GM23338 (cell line): ENCODE data around the gene HNRNPK. TPM values are rescaled to one million over a fixed set of nuclear protein-coding genes. Genes with fewer than 3 reads are reported as not detected.

Source experiments
- ATAC-seq: fragments of 200-7000 bp; cut with Tn5 transposase; 3 replicates; pipeline ENCODE4 v1.9.1; 2020
- DNase-seq: peaks from one replicate; pipeline ENCODE4 v3.0.0-alpha.2; 2015; ENCODE audit warnings: low spot score
- H2AFZ ChIP-seq: fragments of 200-600 bp; sonication (generic); 2 replicates; pipeline ENCODE4 v1.8.0; 2016; ENCODE audit warnings: antibody characterized with exemption, mild to moderate bottlenecking, moderate library complexity
- H3F3A ChIP-seq: fragments of 200-600 bp; sonication (generic); replicated peaks from 2 replicates; pipeline ENCODE4 v1.8.0; 2017; ENCODE audit warnings: antibody characterized with exemption, mixed run types, low read depth
- H3K27ac ChIP-seq: fragments of 200-600 bp; sonication (generic); 2 replicates; pipeline ENCODE4 v1.6.1; 2016; ENCODE audit warnings: low read depth
- H3K27me3 ChIP-seq: fragments of 200-600 bp; sonication (generic); 2 replicates; pipeline ENCODE4 v1.8.0; 2016; ENCODE audit warnings: mild to moderate bottlenecking, mixed run types, moderate library complexity; ENCODE audit not compliant: insufficient read depth
- H3K36me3 ChIP-seq: fragments of 200-600 bp; sonication (generic); 2 replicates; pipeline ENCODE4 v1.8.0; 2016; ENCODE audit warnings: mild to moderate bottlenecking; ENCODE audit not compliant: insufficient read depth
- H3K4me1 ChIP-seq: fragments of 200-600 bp; sonication (generic); 2 replicates; pipeline ENCODE4 v1.8.0; 2016; ENCODE audit warnings: mild to moderate bottlenecking, moderate library complexity; ENCODE audit not compliant: insufficient read depth
- H3K4me2 ChIP-seq: fragments of 200-600 bp; sonication (generic); 2 replicates; pipeline ENCODE4 v1.7.1; 2017; ENCODE audit warnings: mixed run types
- H3K4me3 ChIP-seq: fragments of 200-600 bp; sonication (generic); 2 replicates; pipeline ENCODE4 v1.6.1; 2016; ENCODE audit warnings: mixed run types
- H3K79me2 ChIP-seq: fragments of 200-600 bp; sonication (generic); replicated peaks from 2 replicates; pipeline ENCODE4 v1.8.0; 2017; ENCODE audit warnings: mild to moderate bottlenecking; ENCODE audit not compliant: insufficient read depth
- H3K9me2 ChIP-seq: fragments of 200-600 bp; sonication (generic); 2 replicates; pipeline ENCODE4 v1.8.0; 2017; ENCODE audit not compliant: insufficient read depth
- H4K20me1 ChIP-seq: fragments of 200-600 bp; sonication (generic); replicated peaks from 2 replicates; pipeline ENCODE4 v1.8.0; 2017; ENCODE audit warnings: mild to moderate bottlenecking; ENCODE audit not compliant: insufficient read depth
- H3K27ac Mint-ChIP-seq: 2 replicates; pipeline ENCODE4 v1.8.0; 2020; ENCODE audit warnings: inconsistent platforms, mild to moderate bottlenecking, moderate library complexity, mixed read lengths
- H3K27me3 Mint-ChIP-seq: 3 replicates; pipeline ENCODE4 v1.8.0; 2022; ENCODE audit warnings: low read depth, mild to moderate bottlenecking, moderate library complexity, mixed read lengths, inconsistent platforms; ENCODE audit not compliant: insufficient read depth, poor library complexity
- H3K36me3 Mint-ChIP-seq: 3 replicates; pipeline ENCODE4 v1.8.0; 2021; ENCODE audit warnings: low read depth, mild to moderate bottlenecking, inconsistent platforms, moderate library complexity, mixed read lengths
- H3K4me1 Mint-ChIP-seq: 3 replicates; pipeline ENCODE4 v1.8.0; 2020; ENCODE audit warnings: mild to moderate bottlenecking, inconsistent platforms, mixed read lengths
- H3K4me3 Mint-ChIP-seq: 3 replicates; pipeline ENCODE4 v1.8.0; 2021; ENCODE audit warnings: moderate library complexity, mild to moderate bottlenecking, inconsistent platforms, mixed read lengths
- H3K9me3 Mint-ChIP-seq: 3 replicates; pipeline ENCODE4 v1.8.0; 2020; ENCODE audit warnings: moderate library complexity, mild to moderate bottlenecking, inconsistent platforms, mixed read lengths
- CTCF ChIP-seq, 2 experiments: fragments of 200-600 bp in 1 of 2; sonication (generic) in 1 of 2; conservative IDR thresholded peaks; 2 replicates each; pipeline versions ENCODE4 v1.5.1 to v1.6.1; 2016 to 2017; ENCODE audit warnings: antibody characterized with exemption in 2 of 2, low read depth in 2 of 2, mild to moderate bottlenecking in 2 of 2, moderate library complexity in 1 of 2
- ETS1 ChIP-seq: IDR thresholded peaks from 2 replicates; pipeline ENCODE4 v1.6.1; 2016; ENCODE audit warnings: antibody characterized with exemption
- EZH2 ChIP-seq: fragments of 200-600 bp; sonication (generic); IDR thresholded peaks from one replicate; pipeline ENCODE4 v1.8.0; 2017; ENCODE audit warnings: antibody characterized with exemption, mild to moderate bottlenecking, low read depth; ENCODE audit not compliant: unreplicated experiment
- EZH2phosphoT487 ChIP-seq: fragments of 200-600 bp; sonication (generic); IDR thresholded peaks from one replicate; pipeline ENCODE4 v1.8.1; 2018; ENCODE audit warnings: antibody characterized with exemption; ENCODE audit not compliant: unreplicated experiment
- STAT1 ChIP-seq: IDR thresholded peaks from one replicate; pipeline ENCODE4 v1.6.1; 2016; ENCODE audit warnings: antibody characterized with exemption; ENCODE audit not compliant: unreplicated experiment
- ZNF331 ChIP-seq: fragments of 250-450 bp; sonication (Bioruptor Pico); IDR thresholded peaks from 2 replicates; pipeline ENCODE4 v1.5.0; 2020; ENCODE audit warnings: low read depth, mild to moderate bottlenecking, moderate library complexity
- ZNF462 ChIP-seq: fragments of 250-450 bp; sonication (Bioruptor Pico); IDR thresholded peaks from 2 replicates; pipeline ENCODE4 v1.5.0; 2020; ENCODE audit warnings: mild to moderate bottlenecking, moderate library complexity
- polyA plus RNA-seq: library from polyadenylated mRNA; unstranded; fragments of >200 nt; fragmentation: Nextera tagmentation; extraction: Ambion mirVana; gene quantifications from 2 replicates; pipeline ENCODE4 v1.2.1, GENCODE V29; 2016
- total RNA-seq: library from RNA; depleted of rRNA; stranded (reverse); fragments of >200 nt; shearing (Covaris generic); gene quantifications from 2 replicates; pipeline ENCODE4 v1.2.3, GENCODE V29; 2014

HNRNPK gene
- total and polyA plus RNA-seq, 2 experiments from 2014 or later = 417 to 1,083 TPM

- no peak overlapping the region for H3K27ac ChIP-seq
- no peaks in the 10 kb centered on the region for H3K9me2 ChIP-seq
- H3K4me1 Mint-ChIP-seq = 0 out of 3 replicates have a peak, but pooled peaks cover 2% of the 10 kb centered on the region
- H3K79me2 ChIP-seq = peaks cover 17% of the 10 kb centered on the region
- H3K4me2 ChIP-seq = no peak overlapping the region
- no peak overlapping the region for H3K4me3 ChIP-seq
- H3F3A ChIP-seq = peaks cover 52% of the 10 kb centered on the region
- no peak overlapping the region for H3K27ac Mint-ChIP-seq
- peaks cover 36% of the 10 kb centered on the region for H4K20me1 ChIP-seq
- H2AFZ ChIP-seq = no peak overlapping the region
- peaks cover 46% of the 10 kb centered on the region for H3K36me3 ChIP-seq
- peaks cover 22% of the 10 kb centered on the region for H3K27me3 Mint-ChIP-seq
- ATAC-seq (no peak), DNase-seq (no peak)
- TF ChIP-seq STAT1 = no peak
- peaks cover 57% of the 10 kb centered on the region for H3K36me3 Mint-ChIP-seq
- H3K9me3 Mint-ChIP-seq = no peaks in the 10 kb centered on the region; the same call in 1 of the 3 replicates
- no peaks in the 10 kb centered on the region for H3K4me1 ChIP-seq
- no peak overlapping the region; the same call in 2 of the 3 replicates for H3K4me3 Mint-ChIP-seq
- no peaks in the 10 kb centered on the region for H3K27me3 ChIP-seq
These were observed 12.9 kb downstream of the HNRNPK start for GRCh38 chr9:83967073-83967472.

GRCh38 chr9:83966209-83966582, 13.8 kb downstream of the HNRNPK start:
- Mint-ChIP-seq H3K36me3 (peaks cover 49% of the 10 kb centered on the region), H3K27me3 (peaks cover 18% of the 10 kb centered on the region), H3K27ac (peak overlapping the region; percentile 61), H3K4me3 (no peak overlapping the region), H3K4me1 (0 out of 3 replicates have a peak, but pooled peaks cover 2% of the 10 kb centered on the region), H3K9me3 (no peaks in the 10 kb centered on the region; the same call in 1 of the 3 replicates)
- peaks cover 10% of the 10 kb centered on the region for H3K79me2 ChIP-seq
- peaks cover 37% of the 10 kb centered on the region for H3K36me3 ChIP-seq
- DNase-seq (peak; percentile 24), ATAC-seq (peak; percentile 20)
- TF ChIP-seq ZNF331 (CRISPR knock-in tag) = no peak
- TF ChIP-seq ETS1 = no peak
- no peak for TF ChIP-seq EZH2phosphoT487
- TF ChIP-seq EZH2 = no peak
- no peak for TF ChIP-seq CTCF (conservative IDR thresholded peaks at IDR 0.05; ENCODE audit: low read depth in 2 of 2)
- no peak for TF ChIP-seq ZNF462 (CRISPR knock-in tag)
- H3K27ac ChIP-seq = peak overlapping the region; percentile 15; the same call in 1 of the 2 replicates
- H4K20me1 ChIP-seq = peaks cover 28% of the 10 kb centered on the region
- no peak overlapping the region for H3K4me3 ChIP-seq
- H3K9me2 ChIP-seq = no peaks in the 10 kb centered on the region
- no peak overlapping the region for H3K4me2 ChIP-seq
- peaks cover 45% of the 10 kb centered on the region for H3F3A ChIP-seq
- no peaks in the 10 kb centered on the region for H3K4me1 ChIP-seq
- H3K27me3 ChIP-seq = no peaks in the 10 kb centered on the region
- H2AFZ ChIP-seq = no peak overlapping the region
